ENCODE measurements around the gene ITPR1. TPM values are rescaled to one million over a fixed set of nuclear protein-coding genes. Genes with fewer than 3 reads are reported as not detected.

The ITPR1 gene
- total RNA-seq, 1 donor from 2014 or later, result 6.7 TPM

GRCh38 chr3:4547799-4548198, 54.7 kb downstream of the ITPR1 start:
- Histone ChIP-seq H3K9ac (ENCODE audit: low read length) (no peak overlapping the region), H3K79me2 (ENCODE audit: insufficient read depth, low read length) (no peaks in the 10 kb centered on the region), H3K9me3 (ENCODE audit: insufficient read depth, low read depth, low read length) (no peaks in the 10 kb centered on the region), H3K4me3 (ENCODE audit: insufficient read depth, low read depth, low read length) (no peak overlapping the region), H3K27me3 (ENCODE audit: insufficient read depth, low read length) (peaks cover 2% of the 10 kb centered on the region), H3K36me3 (ENCODE audit: insufficient read depth, low read length) (no peaks in the 10 kb centered on the region), H3K4me2 (ENCODE audit: low read length) (no peak overlapping the region), H3K27ac (ENCODE audit: low read depth, low read length) (no peak overlapping the region), H2AFZ (ENCODE audit: low read depth, low read length) (no peak overlapping the region), H3K4me1 (ENCODE audit: insufficient read depth, low read length) (no peaks in the 10 kb centered on the region), H4K20me1 (ENCODE audit: insufficient read depth, low read length) (no peaks in the 10 kb centered on the region)
- Mint-ChIP-seq H3K36me3 (ENCODE audit: low read depth, unreplicated experiment) (no peaks in the 10 kb centered on the region), H3K9me3 (ENCODE audit: unreplicated experiment) (no peaks in the 10 kb centered on the region), H3K27ac (ENCODE audit: unreplicated experiment) (no peak overlapping the region), H3K27me3 (ENCODE audit: low read depth, unreplicated experiment) (peaks cover 2% of the 10 kb centered on the region), H3K4me3 (ENCODE audit: unreplicated experiment) (no peak overlapping the region), H3K4me1 (ENCODE audit: low read depth, unreplicated experiment) (no peaks in the 10 kb centered on the region)
- DNase-seq (ENCODE audit: low read depth) (no peak), FAIRE-seq (no peak)
- TF ChIP-seq CTCF (IDR thresholded peaks at IDR 0.05; ENCODE audit: insufficient read depth, low read depth, low read length) (no peak), EZH2 (IDR thresholded peaks at IDR 0.05; ENCODE audit: insufficient read depth, low read length) (no peak)

- Mint-ChIP-seq H3K4me3 (ENCODE audit: unreplicated experiment) (no peak overlapping the region), H3K27ac (ENCODE audit: unreplicated experiment) (no peak overlapping the region), H3K27me3 (ENCODE audit: low read depth, unreplicated experiment) (peaks cover 2% of the 10 kb centered on the region), H3K9me3 (ENCODE audit: unreplicated experiment) (no peaks in the 10 kb centered on the region), H3K36me3 (ENCODE audit: low read depth, unreplicated experiment) (no peaks in the 10 kb centered on the region), H3K4me1 (ENCODE audit: low read depth, unreplicated experiment) (no peaks in the 10 kb centered on the region)
- H3K27ac ChIP-seq (ENCODE audit: low read depth, low read length), result no peak overlapping the region
- no peaks in the 10 kb centered on the region for H3K79me2 ChIP-seq (ENCODE audit: insufficient read depth, low read length)
- no peaks in the 10 kb centered on the region for H3K36me3 ChIP-seq (ENCODE audit: insufficient read depth, low read length)
- no peak overlapping the region for H3K9ac ChIP-seq (ENCODE audit: low read length)
- no peaks in the 10 kb centered on the region for H3K9me3 ChIP-seq (ENCODE audit: insufficient read depth, low read depth, low read length)
- DNase-seq (ENCODE audit: low read depth), result no peak
- TF ChIP-seq EZH2 (IDR thresholded peaks at IDR 0.05; ENCODE audit: insufficient read depth, low read length), result no peak
- no peak for TF ChIP-seq CTCF (IDR thresholded peaks at IDR 0.05; ENCODE audit: insufficient read depth, low read depth, low read length)
- H3K4me2 ChIP-seq (ENCODE audit: low read length), result no peak overlapping the region
- no peak overlapping the region for H2AFZ ChIP-seq (ENCODE audit: low read depth, low read length)
- FAIRE-seq, result no peak
- H4K20me1 ChIP-seq (ENCODE audit: insufficient read depth, low read length), result no peaks in the 10 kb centered on the region
- H3K27me3 ChIP-seq (ENCODE audit: insufficient read depth, low read length), result peaks cover 2% of the 10 kb centered on the region
- no peak overlapping the region for H3K4me3 ChIP-seq (ENCODE audit: insufficient read depth, low read depth, low read length)
- H3K4me1 ChIP-seq (ENCODE audit: insufficient read depth, low read length), result no peaks in the 10 kb centered on the region
Measured at GRCh38 chr3:4548356-4548755, 55.2 kb downstream of the ITPR1 start.

GRCh38 chr3:4548780-4549179, 55.6 kb downstream of the ITPR1 start:
- H3K4me3 Mint-ChIP-seq (ENCODE audit: unreplicated experiment), result no peak overlapping the region
- H3K4me1 ChIP-seq (ENCODE audit: insufficient read depth, low read length), result no peaks in the 10 kb centered on the region
- FAIRE-seq (no peak), DNase-seq (ENCODE audit: low read depth) (no peak)
- H3K9me3 ChIP-seq (ENCODE audit: insufficient read depth, low read depth, low read length), result no peaks in the 10 kb centered on the region
- H3K27ac ChIP-seq (ENCODE audit: low read depth, low read length), result no peak overlapping the region
- no peak overlapping the region for H3K9ac ChIP-seq (ENCODE audit: low read length)
- H3K36me3 ChIP-seq (ENCODE audit: insufficient read depth, low read length), result no peaks in the 10 kb centered on the region
- H2AFZ ChIP-seq (ENCODE audit: low read depth, low read length), result no peak overlapping the region
- H3K36me3 Mint-ChIP-seq (ENCODE audit: low read depth, unreplicated experiment), result no peaks in the 10 kb centered on the region
- no peaks in the 10 kb centered on the region for H4K20me1 ChIP-seq (ENCODE audit: insufficient read depth, low read length)
- H3K27ac Mint-ChIP-seq (ENCODE audit: unreplicated experiment), result no peak overlapping the region
- no peak overlapping the region for H3K4me2 ChIP-seq (ENCODE audit: low read length)
- H3K27me3 ChIP-seq (ENCODE audit: insufficient read depth, low read length), result peaks cover 2% of the 10 kb centered on the region
- no peaks in the 10 kb centered on the region for H3K4me1 Mint-ChIP-seq (ENCODE audit: low read depth, unreplicated experiment)
- H3K79me2 ChIP-seq (ENCODE audit: insufficient read depth, low read length), result no peaks in the 10 kb centered on the region
- H3K4me3 ChIP-seq (ENCODE audit: insufficient read depth, low read depth, low read length), result no peak overlapping the region
- no peaks in the 10 kb centered on the region for H3K9me3 Mint-ChIP-seq (ENCODE audit: unreplicated experiment)
- H3K27me3 Mint-ChIP-seq (ENCODE audit: low read depth, unreplicated experiment), result peaks cover 2% of the 10 kb centered on the region
- TF ChIP-seq EZH2 (IDR thresholded peaks at IDR 0.05; ENCODE audit: insufficient read depth, low read length), result no peak
- no peak for TF ChIP-seq CTCF (IDR thresholded peaks at IDR 0.05; ENCODE audit: insufficient read depth, low read depth, low read length)
